Uterus (tissue), 4 donors: ENCODE data around the gene GPR65. TPM values are rescaled to one million over a fixed set of nuclear protein-coding genes. Genes with fewer than 3 reads are reported as not detected.

Experiments used
- DNase-seq, 2 donors: peaks; one replicate each; pipeline ENCODE4 v3.0.0-alpha.2; 2019 to 2020
- H3K27ac ChIP-seq, 2 donors: fragments of 200-600 bp; sonication (generic); 1 replicate in 1 of 2; 2 replicates in 1 of 2; pipeline ENCODE4 v1.5.1; 2016 to 2018
- H3K27me3 ChIP-seq, 2 donors: fragments of 200-600 bp; sonication (generic); one replicate each; pipeline ENCODE4 v1.5.1; 2018 to 2019; ENCODE audit warnings: control low read depth in 1 of 2
- H3K36me3 ChIP-seq, 2 donors: fragments of 200-600 bp; sonication (generic); one replicate each; pipeline ENCODE4 v1.5.1; 2019; ENCODE audit warnings: control low read depth in 1 of 2
- H3K4me1 ChIP-seq, 2 donors: fragments of 200-600 bp; sonication (generic); one replicate each; pipeline ENCODE4 v1.5.1; 2018 to 2019; ENCODE audit warnings: control low read depth in 1 of 2
- H3K4me3 ChIP-seq, 2 donors: fragments of 200-600 bp; sonication (generic); 1 replicate in 1 of 2; 2 replicates in 1 of 2; pipeline ENCODE4 v1.5.1; 2018 to 2019; ENCODE audit warnings: mild to moderate bottlenecking in 1 of 2
- H3K9me3 ChIP-seq, 2 donors: fragments of 200-600 bp; sonication (generic); one replicate each; pipeline ENCODE4 v1.5.1; 2019; ENCODE audit warnings: control low read depth in 1 of 2
- CTCF ChIP-seq, 4 experiments: fragments of 200-600 bp in 2 of 4; fragments of 450-650 bp in 2 of 4; sonication (generic) in 2 of 4; IDR thresholded peaks; one replicate each; pipeline ENCODE4 v1.5.1; 2016 to 2019; ENCODE audit warnings: antibody characterized with exemption in 4 of 4, mild to moderate bottlenecking in 2 of 4, moderate library complexity in 1 of 4
- POLR2A ChIP-seq, 2 donors: fragments of 450-650 bp; IDR thresholded peaks; one replicate each; pipeline ENCODE4 v1.6.1; 2016; ENCODE audit warnings: antibody characterized with exemption in 2 of 2, mild to moderate bottlenecking in 1 of 2, moderate library complexity in 1 of 2
- intact Hi-C: fragments of 100-400 bp; cut with DNase I; formaldehyde crosslinking; loops from one replicate; pipeline ENCODE4 v1.15.1; 2023; ENCODE audit warnings: low total_unique reads
- total RNA-seq, 4 donors: library from RNA; depleted of rRNA in 3 of 4; stranded (reverse); fragments of >200 nt in 3 of 4; gene quantifications; one replicate each; pipeline versions ENCODE4 v1.1.0 to v1.2.4, GENCODE V29; 2014 to 2023
- donor health status: DM: yes; HTN: yes; CAD: no.

The GPR65 gene
- total RNA-seq, 4 donors from 2014 or later = 0.76 to 2.6 (median 1.6) TPM

DNA sequence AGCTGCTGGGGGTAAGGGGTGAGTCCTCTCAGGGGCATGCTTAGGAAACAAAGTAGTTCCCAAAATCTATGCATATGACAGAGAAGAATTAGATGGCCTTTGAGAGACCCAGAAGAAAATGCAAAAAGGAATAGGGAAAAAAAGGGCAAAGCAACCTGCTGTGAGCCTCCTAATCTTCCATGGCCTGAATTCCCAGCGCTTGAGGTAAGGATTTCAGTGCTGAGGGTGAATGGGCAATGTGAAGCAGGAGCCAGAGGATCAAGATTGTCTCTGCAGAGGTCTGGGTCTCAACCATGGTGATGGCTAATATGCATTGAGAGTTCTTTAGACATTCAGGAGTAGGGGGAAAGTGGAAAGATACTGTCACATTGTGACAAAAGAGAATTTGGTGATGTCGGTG, 31.5 kb downstream of the GPR65 start:
- intact Hi-C loops = no loop called here
- no peak overlapping the region for H3K4me3 ChIP-seq

DNA sequence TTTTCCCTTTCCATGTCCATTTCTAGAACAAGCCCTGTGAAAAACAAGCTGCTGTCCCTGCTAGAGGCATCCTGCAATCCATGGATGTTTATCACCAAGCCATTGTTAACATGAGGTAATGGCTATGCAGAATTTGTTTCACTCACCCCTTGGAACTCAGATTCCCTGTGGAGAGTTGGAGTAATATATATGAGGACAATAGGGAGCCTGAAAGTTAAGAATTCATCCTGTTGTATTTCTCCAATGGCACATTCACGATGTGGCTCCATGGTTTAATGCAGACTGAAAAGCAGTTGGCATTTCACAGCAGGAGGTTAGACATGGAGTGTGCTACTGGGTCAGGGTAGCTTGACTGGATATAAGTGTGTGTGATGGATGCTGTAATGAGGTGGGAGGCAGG, 32.4 kb downstream of the GPR65 start:
- intact Hi-C loops = no loop called here
- Histone ChIP-seq H3K4me3 (no peak overlapping the region), H3K27ac (no peak overlapping the region), H3K4me1 (no peaks in the 10 kb centered on the region), H3K27me3 (no peaks in the 10 kb centered on the region), H3K36me3 (no peaks in the 10 kb centered on the region), H3K9me3 (no peaks in the 10 kb centered on the region)
- DNase-seq = no peak
- TF ChIP-seq POLR2A (IDR thresholded peaks at IDR 0.05) = no peak
- no peak for TF ChIP-seq CTCF (IDR thresholded peaks at IDR 0.05)

More for the DNA sequence above, 31.5 kb downstream of the GPR65 start:
- TF ChIP-seq CTCF (IDR thresholded peaks at IDR 0.05) (no peak), POLR2A (IDR thresholded peaks at IDR 0.05) (no peak)
- no peaks in the 10 kb centered on the region for H3K9me3 ChIP-seq
- H3K4me1 ChIP-seq = no peaks in the 10 kb centered on the region
- no peaks in the 10 kb centered on the region for H3K36me3 ChIP-seq
- no peak for DNase-seq
- H3K27ac ChIP-seq = no peak overlapping the region
- no peaks in the 10 kb centered on the region for H3K27me3 ChIP-seq

GRCh38 chr14:88039197-88039596, 34.3 kb downstream of the GPR65 start:
- intact Hi-C loops = no loop called here
- TF ChIP-seq CTCF (IDR thresholded peaks at IDR 0.05) (no peak), POLR2A (IDR thresholded peaks at IDR 0.05) (no peak)
- no peaks in the 10 kb centered on the region for H3K36me3 ChIP-seq
- H3K9me3 ChIP-seq = no peaks in the 10 kb centered on the region
- no peaks in the 10 kb centered on the region for H3K4me1 ChIP-seq
- no peak overlapping the region for H3K27ac ChIP-seq
- no peaks in the 10 kb centered on the region for H3K27me3 ChIP-seq
- H3K4me3 ChIP-seq = no peak overlapping the region
- DNase-seq = no peak

- TF ChIP-seq POLR2A (IDR thresholded peaks at IDR 0.05) (no peak), CTCF (IDR thresholded peaks at IDR 0.05) (no peak)
- intact Hi-C loops = no loop called here
- Histone ChIP-seq H3K27me3 (no peaks in the 10 kb centered on the region), H3K36me3 (no peaks in the 10 kb centered on the region), H3K27ac (no peak overlapping the region), H3K9me3 (no peaks in the 10 kb centered on the region), H3K4me1 (no peaks in the 10 kb centered on the region), H3K4me3 (no peak overlapping the region)
- no peak for DNase-seq
Observed at GRCh38 chr14:88040146-88040545, 35.2 kb downstream of the GPR65 start.

DNA sequence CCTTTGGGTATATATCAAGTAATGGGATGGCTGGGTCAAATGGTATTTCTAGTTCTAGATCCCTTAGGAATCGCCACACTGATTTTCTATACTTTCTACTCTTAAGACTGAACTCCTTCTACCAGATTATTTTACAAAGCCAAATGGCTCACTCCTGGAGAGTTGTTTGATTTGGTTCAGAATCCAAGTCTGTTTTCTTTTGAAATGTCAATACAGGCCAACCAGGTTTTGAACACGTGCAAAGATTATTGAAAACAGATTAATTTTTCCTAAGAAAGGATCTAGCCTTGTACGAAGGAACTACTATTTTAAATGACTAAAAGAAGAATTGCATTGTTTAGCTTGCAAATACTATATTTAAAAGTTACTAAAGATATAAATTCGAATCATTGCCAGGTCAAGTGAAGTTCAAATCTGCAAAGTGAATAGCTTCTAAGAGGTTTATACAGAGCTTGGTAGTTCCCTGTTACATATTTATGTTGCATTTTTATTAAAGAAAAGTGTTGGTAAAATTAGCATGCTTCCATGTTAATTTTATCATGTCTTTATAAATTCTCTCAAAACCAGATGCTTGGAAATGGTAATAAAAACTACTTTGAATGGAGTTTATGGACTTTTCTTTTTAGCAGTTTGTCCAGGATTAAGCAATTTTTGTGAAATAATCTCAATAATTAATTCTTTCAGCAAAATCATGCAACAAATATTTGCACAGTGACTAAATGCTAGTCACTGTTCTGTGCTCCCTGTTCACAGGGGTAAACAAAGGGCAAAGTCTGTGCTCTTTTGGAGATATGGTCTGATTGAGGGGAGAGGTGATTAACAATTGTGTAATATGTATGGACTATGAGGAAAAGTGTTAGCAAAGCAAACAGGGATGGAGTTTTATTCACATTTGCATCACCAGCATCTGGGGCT, 38.9 kb downstream of the GPR65 start:
- Histone ChIP-seq H3K4me3 (no peak overlapping the region), H3K27ac (no peak overlapping the region), H3K27me3 (no peaks in the 10 kb centered on the region), H3K4me1 (no peaks in the 10 kb centered on the region), H3K36me3 (no peaks in the 10 kb centered on the region), H3K9me3 (no peaks in the 10 kb centered on the region)
- DNase-seq = no peak
- TF ChIP-seq CTCF (IDR thresholded peaks at IDR 0.05) (no peak), POLR2A (IDR thresholded peaks at IDR 0.05) (no peak)
- intact Hi-C loops = no loop called here
